ENCODE results near the gene STX2.
"Not testable (repeated sequence)": the region's sequence is repeated elsewhere in the genome, so short reads cannot be mapped to it uniquely, and the experiment has no call there.

STX2 gene

DNA sequence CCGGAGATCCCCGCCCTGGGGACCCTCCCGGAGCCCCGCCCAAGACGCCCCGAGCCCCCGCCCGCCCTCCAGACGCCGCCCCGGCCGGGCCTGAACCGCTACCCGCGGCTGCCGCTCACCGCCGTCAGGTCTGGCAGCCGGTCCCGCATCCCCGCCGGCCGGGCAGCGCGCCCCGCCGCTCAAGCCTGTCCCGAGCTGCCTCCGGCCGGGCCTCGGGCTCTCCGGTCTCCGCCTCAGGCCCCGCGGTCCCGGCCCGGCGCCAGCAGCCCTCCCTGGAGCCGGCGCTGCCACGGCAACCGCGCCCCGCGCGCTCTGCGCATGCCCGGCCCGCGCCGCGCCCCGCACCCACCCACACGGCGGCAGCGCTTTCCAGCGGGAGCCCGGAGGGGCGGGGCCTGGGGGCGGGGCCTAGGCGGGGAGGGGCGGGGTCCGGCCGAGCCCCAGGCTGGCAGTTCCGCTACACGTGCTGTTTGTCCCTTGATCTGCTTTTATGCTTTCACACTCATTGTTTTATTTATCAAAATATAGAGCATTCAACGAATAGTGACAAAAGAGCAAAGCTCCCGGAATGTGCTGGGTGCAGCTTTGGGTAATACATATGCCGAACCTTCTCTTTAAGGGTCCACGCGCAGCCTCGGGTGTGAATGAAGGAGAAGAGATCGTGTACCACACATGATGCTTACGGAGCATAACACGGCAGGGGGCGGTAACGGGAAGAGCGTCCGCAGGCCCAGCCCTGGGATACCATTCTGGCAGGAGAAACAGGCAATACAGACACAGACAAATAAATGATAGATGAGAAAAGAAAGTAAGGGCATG is at the start of gene STX2:
Gene STX2, minus strand, starts transcription at position 300 of the 819 bp plus-strand sequence. Its CDS starts 151 bp downstream, at position 149.
- peak within 1 kb of the TSS; percentile 77 for H3K4me3 ChIP-seq (ENCODE audit: low read length)
- H3K36me3 ChIP-seq (ENCODE audit: insufficient read depth, low read length): no peaks in the 10 kb centered on the region
- H3K9me3 ChIP-seq (ENCODE audit: low read length): no peaks in the 10 kb centered on the region
- H2AFZ ChIP-seq (ENCODE audit: low read depth, low read length): peak within 1 kb of the TSS; percentile 8
- H3K27me3 ChIP-seq (ENCODE audit: insufficient read depth, low read length): no peaks in the 10 kb centered on the region
- peaks cover 14% of the 10 kb centered on the region for H3K4me1 ChIP-seq (ENCODE audit: insufficient read depth, low read length)

DNA sequence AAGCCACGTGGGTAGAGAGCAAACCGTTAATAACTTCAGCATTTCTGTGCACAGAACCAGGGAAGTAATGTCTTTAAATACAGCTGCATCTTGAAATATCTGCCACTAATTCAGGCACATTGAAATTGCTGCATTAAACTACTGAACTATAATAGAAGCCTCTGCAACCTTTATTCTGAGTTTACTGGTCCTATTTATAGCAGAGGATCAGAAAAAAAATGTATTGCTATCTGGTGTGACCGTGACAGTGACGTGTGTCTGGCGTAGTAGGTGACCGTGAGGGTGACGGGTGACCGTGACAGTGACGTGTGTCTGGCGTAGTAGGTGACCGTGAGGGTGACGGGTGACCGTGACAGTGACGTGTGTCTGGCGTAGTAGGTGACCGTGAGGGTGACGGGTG is 48.1 kb upstream of the STX2 start:
- not testable (repeated sequence) for H3K4me1 ChIP-seq (ENCODE audit: insufficient read depth, low read length); H3K4me3 ChIP-seq (ENCODE audit: low read length); H3K36me3 ChIP-seq (ENCODE audit: insufficient read depth, low read length); H2AFZ ChIP-seq (ENCODE audit: low read depth, low read length); H3K9me3 ChIP-seq (ENCODE audit: low read length); H3K27me3 ChIP-seq (ENCODE audit: insufficient read depth, low read length)

DNA sequence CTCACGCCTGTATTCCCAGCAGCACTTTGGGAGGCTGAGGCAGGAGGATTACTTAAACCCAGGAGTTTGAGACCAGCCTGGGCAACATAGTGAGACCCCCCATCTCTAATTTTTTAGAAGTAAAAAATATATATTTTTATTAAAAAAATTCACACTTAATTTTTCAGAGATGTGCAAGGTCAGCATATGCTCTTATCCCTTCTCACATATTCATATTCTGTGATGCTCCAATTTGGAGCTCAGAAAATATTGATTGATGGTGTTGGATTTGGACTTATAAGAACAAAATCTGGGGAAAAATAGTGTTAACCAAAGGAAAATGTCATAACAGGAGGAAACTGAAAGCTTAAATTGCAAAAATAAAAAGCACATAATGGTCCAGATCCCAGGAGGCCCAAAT is 42.5 kb upstream of the STX2 start:
- Histone ChIP-seq H3K4me1 (ENCODE audit: insufficient read depth, low read length) (no peaks in the 10 kb centered on the region), H3K27me3 (ENCODE audit: insufficient read depth, low read length) (no peaks in the 10 kb centered on the region), H2AFZ (ENCODE audit: low read depth, low read length) (no peak overlapping the region), H3K4me3 (ENCODE audit: low read length) (no peak overlapping the region), H3K9me3 (ENCODE audit: low read length) (no peaks in the 10 kb centered on the region), H3K36me3 (ENCODE audit: insufficient read depth, low read length) (peaks cover 4% of the 10 kb centered on the region)

DNA sequence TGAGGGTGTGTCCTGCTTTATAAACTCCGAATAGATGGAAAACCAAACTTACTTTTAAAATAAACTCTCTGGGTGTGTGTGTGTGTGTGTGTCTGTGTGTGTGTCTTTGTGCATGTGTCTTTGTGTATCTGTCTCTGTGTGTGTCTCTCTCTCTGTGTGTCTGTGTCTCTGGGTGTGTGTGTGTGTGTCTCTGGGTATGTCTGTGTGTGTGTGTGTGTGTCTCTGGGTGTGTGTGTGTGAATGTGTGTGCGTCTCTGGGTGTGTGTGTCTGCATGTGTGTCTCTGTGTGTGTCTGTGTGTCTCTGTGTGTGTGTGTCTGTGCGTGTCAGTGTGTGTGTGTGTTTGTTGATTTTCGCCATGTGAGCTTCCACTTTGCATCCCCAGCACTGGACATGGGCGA is 42.0 kb upstream of the STX2 start:
- no peaks in the 10 kb centered on the region for H3K27me3 ChIP-seq (ENCODE audit: insufficient read depth, low read length)
- peaks cover 9% of the 10 kb centered on the region for H3K36me3 ChIP-seq (ENCODE audit: insufficient read depth, low read length)
- no peak overlapping the region for H2AFZ ChIP-seq (ENCODE audit: low read depth, low read length)
- no peak overlapping the region for H3K4me3 ChIP-seq (ENCODE audit: low read length)
- H3K4me1 ChIP-seq (ENCODE audit: insufficient read depth, low read length): no peaks in the 10 kb centered on the region
- no peaks in the 10 kb centered on the region for H3K9me3 ChIP-seq (ENCODE audit: low read length)

- H3K4me1 ChIP-seq (ENCODE audit: insufficient read depth, low read length): no peaks in the 10 kb centered on the region
- no peaks in the 10 kb centered on the region for H3K9me3 ChIP-seq (ENCODE audit: low read length)
- H3K27me3 ChIP-seq (ENCODE audit: insufficient read depth, low read length): no peaks in the 10 kb centered on the region
- peaks cover 15% of the 10 kb centered on the region for H3K36me3 ChIP-seq (ENCODE audit: insufficient read depth, low read length)
- no peak overlapping the region for H3K4me3 ChIP-seq (ENCODE audit: low read length)
- H2AFZ ChIP-seq (ENCODE audit: low read depth, low read length): no peak overlapping the region
Measured at GRCh38 chr12:130880411-130880885, 41.4 kb upstream of the STX2 start.

DNA sequence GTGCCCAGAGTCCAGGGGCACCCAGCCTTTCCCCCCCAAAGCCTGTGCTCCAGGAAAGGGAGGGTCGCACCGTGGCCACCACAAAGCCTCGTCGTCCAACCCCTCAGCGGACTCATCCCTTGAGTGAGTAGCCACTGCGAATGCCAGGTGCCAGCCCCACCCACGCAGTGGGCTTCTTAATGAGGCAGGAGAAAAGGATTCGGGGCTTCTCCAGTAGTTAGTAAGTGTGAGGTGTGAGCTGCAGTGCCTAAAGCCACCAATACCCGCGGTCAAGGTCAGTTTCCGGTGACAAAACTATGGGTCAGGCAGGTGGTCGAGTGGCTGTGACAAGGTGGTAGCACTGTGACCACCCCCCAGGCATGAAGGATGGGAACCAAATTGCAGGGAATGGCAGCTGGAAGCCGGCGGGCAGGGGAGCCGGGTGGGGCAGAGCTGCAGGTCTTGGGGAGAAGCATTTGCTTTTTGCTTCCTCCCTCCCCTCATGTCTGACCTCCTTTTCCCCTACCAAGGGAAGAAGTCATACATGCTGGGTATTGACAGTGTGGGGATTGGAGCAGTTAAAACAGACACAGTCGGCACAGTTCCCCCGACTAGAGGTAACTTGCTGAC is 40.8 kb upstream of the STX2 start:
- Histone ChIP-seq H3K4me1 (ENCODE audit: insufficient read depth, low read length) (no peaks in the 10 kb centered on the region), H3K4me3 (ENCODE audit: low read length) (no peak overlapping the region), H3K36me3 (ENCODE audit: insufficient read depth, low read length) (peaks cover 21% of the 10 kb centered on the region), H3K27me3 (ENCODE audit: insufficient read depth, low read length) (no peaks in the 10 kb centered on the region), H2AFZ (ENCODE audit: low read depth, low read length) (no peak overlapping the region), H3K9me3 (ENCODE audit: low read length) (no peaks in the 10 kb centered on the region)

- H3K27me3 ChIP-seq (ENCODE audit: insufficient read depth, low read length): no peaks in the 10 kb centered on the region
- peaks cover 2% of the 10 kb centered on the region for H3K4me1 ChIP-seq (ENCODE audit: insufficient read depth, low read length)
- no peak overlapping the region for H2AFZ ChIP-seq (ENCODE audit: low read depth, low read length)
- peaks cover 27% of the 10 kb centered on the region for H3K36me3 ChIP-seq (ENCODE audit: insufficient read depth, low read length)
- no peaks in the 10 kb centered on the region for H3K9me3 ChIP-seq (ENCODE audit: low read length)
- H3K4me3 ChIP-seq (ENCODE audit: low read length): no peak overlapping the region
Measured at GRCh38 chr12:130879212-130879686, 40.2 kb upstream of the STX2 start.

- no peaks in the 10 kb centered on the region for H3K9me3 ChIP-seq (ENCODE audit: low read length)
- no peak overlapping the region for H3K4me3 ChIP-seq (ENCODE audit: low read length)
- no peak overlapping the region for H2AFZ ChIP-seq (ENCODE audit: low read depth, low read length)
- H3K4me1 ChIP-seq (ENCODE audit: insufficient read depth, low read length): peaks cover 10% of the 10 kb centered on the region
- peaks cover 35% of the 10 kb centered on the region for H3K36me3 ChIP-seq (ENCODE audit: insufficient read depth, low read length)
- H3K27me3 ChIP-seq (ENCODE audit: insufficient read depth, low read length): no peaks in the 10 kb centered on the region
Measured at GRCh38 chr12:130878193-130879185, 39.4 kb upstream of the STX2 start.

DNA sequence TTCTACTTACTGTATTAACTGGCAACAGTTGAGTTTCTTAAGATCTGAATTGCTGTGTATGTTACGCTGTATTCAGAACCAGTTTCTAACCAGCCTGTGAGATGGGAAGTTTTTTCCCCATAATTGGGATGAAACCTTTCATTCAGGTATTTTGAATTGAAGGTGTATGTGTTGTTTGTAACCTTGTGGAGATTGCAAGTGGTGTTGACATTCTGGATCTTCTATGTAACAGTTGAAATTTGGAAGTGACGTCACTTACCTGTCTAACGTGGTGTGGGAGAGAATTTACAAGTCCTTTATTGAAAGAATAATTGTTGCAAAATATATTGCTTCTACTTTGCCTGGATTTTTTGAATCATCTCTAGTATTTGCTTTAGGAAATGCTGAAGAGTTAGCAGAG is 38.3 kb upstream of the STX2 start:
- H3K36me3 ChIP-seq (ENCODE audit: insufficient read depth, low read length): peaks cover 45% of the 10 kb centered on the region
- no peak overlapping the region for H3K4me3 ChIP-seq (ENCODE audit: low read length)
- H3K9me3 ChIP-seq (ENCODE audit: low read length): no peaks in the 10 kb centered on the region
- H3K27me3 ChIP-seq (ENCODE audit: insufficient read depth, low read length): no peaks in the 10 kb centered on the region
- H3K4me1 ChIP-seq (ENCODE audit: insufficient read depth, low read length): peaks cover 18% of the 10 kb centered on the region
- H2AFZ ChIP-seq (ENCODE audit: low read depth, low read length): no peak overlapping the region

DNA sequence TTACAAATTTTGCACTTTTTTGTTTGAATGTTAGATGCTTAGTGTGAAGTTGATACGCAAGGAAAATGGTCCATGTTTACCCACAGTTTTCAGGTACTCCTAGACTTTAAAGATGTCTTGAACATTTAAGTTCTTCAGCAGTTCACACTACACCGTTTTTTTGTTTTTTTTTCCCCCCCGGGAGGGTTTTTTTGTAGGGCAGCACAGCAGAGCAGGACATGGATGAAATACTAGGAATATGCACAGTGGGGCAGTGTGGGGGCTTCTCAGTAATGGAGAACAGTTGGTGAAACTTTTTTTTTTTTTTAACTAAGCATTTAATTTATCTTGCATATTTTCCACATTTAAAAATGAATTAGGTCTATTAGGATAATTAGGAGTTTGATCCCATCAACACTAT is 37.7 kb upstream of the STX2 start:
- Histone ChIP-seq H3K36me3 (ENCODE audit: insufficient read depth, low read length) (peaks cover 45% of the 10 kb centered on the region), H3K27me3 (ENCODE audit: insufficient read depth, low read length) (no peaks in the 10 kb centered on the region), H3K4me3 (ENCODE audit: low read length) (no peak overlapping the region), H3K4me1 (ENCODE audit: insufficient read depth, low read length) (peaks cover 18% of the 10 kb centered on the region), H3K9me3 (ENCODE audit: low read length) (no peaks in the 10 kb centered on the region), H2AFZ (ENCODE audit: low read depth, low read length) (no peak overlapping the region)

DNA sequence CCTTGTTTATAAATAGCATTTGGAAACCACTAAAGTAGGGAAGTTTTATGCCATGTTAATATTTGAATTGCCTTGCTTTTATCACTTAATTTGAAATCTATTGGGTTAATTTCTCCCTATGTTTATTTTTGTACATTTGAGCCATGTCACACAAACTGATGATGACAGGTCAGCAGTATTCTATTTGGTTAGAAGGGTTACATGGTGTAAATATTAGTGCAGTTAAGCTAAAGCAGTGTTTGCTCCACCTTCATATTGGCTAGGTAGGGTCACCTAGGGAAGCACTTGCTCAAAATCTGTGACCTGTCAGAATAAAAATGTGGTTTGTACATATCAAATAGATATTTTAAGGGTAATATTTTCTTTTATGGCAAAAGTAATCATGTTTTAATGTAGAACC is 37.2 kb upstream of the STX2 start:
- H3K4me3 ChIP-seq (ENCODE audit: low read length): no peak overlapping the region
- peaks cover 45% of the 10 kb centered on the region for H3K36me3 ChIP-seq (ENCODE audit: insufficient read depth, low read length)
- peaks cover 18% of the 10 kb centered on the region for H3K4me1 ChIP-seq (ENCODE audit: insufficient read depth, low read length)
- no peaks in the 10 kb centered on the region for H3K9me3 ChIP-seq (ENCODE audit: low read length)
- H3K27me3 ChIP-seq (ENCODE audit: insufficient read depth, low read length): no peaks in the 10 kb centered on the region
- H2AFZ ChIP-seq (ENCODE audit: low read depth, low read length): no peak overlapping the region

- H2AFZ ChIP-seq (ENCODE audit: low read depth, low read length); H3K9me3 ChIP-seq (ENCODE audit: low read length); H3K27me3 ChIP-seq (ENCODE audit: insufficient read depth, low read length); H3K4me3 ChIP-seq (ENCODE audit: low read length): not testable (repeated sequence)
- Histone ChIP-seq H3K4me1 (ENCODE audit: insufficient read depth, low read length) (peaks cover 18% of the 10 kb centered on the region), H3K36me3 (ENCODE audit: insufficient read depth, low read length) (peaks cover 45% of the 10 kb centered on the region)
Measured at GRCh38 chr12:130875708-130876107, 36.7 kb upstream of the STX2 start.

DNA sequence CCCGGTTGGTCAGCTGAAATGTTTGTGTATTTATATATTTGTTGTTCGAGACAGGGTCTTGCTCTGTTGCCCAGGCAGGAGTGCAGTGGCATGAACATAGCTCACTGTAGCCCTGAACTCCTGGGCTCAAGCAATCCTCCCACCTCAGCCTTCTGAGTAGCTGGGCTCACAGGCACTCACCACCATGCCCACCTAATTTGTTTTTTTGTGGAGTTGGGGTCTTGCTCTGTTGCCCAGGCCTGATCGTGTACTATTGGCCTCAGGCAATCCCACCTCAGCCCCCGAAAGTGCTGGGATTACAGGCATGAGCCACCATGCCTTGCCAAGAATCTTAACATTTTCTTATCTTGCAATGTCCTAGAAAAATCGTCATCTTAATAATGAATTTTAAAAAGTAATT is 36.1 kb upstream of the STX2 start:
- H3K27me3 ChIP-seq (ENCODE audit: insufficient read depth, low read length): no peaks in the 10 kb centered on the region
- no peak overlapping the region for H3K4me3 ChIP-seq (ENCODE audit: low read length)
- H3K36me3 ChIP-seq (ENCODE audit: insufficient read depth, low read length): peaks cover 45% of the 10 kb centered on the region
- H2AFZ ChIP-seq (ENCODE audit: low read depth, low read length): no peak overlapping the region
- H3K9me3 ChIP-seq (ENCODE audit: low read length): no peaks in the 10 kb centered on the region
- peaks cover 18% of the 10 kb centered on the region for H3K4me1 ChIP-seq (ENCODE audit: insufficient read depth, low read length)
